ENCODE results near the gene SLC35F3.

Gene SLC35F3

GRCh38 chr1:233912447-233912846 lies 8.0 kb downstream of the SLC35F3 start:
- no peaks in the 10 kb centered on the region for H3K36me3 ChIP-seq (ENCODE audit: insufficient read depth, low read length)
- no peak overlapping the region for H2AFZ ChIP-seq (ENCODE audit: low read length, unreplicated experiment)
- no peaks in the 10 kb centered on the region for H3K4me1 ChIP-seq (ENCODE audit: control insufficient read depth, insufficient read depth, low read length, unreplicated experiment)
- H3K27me3 ChIP-seq (ENCODE audit: insufficient read depth, low read length): no peaks in the 10 kb centered on the region
- H3K79me2 ChIP-seq (ENCODE audit: control insufficient read depth, insufficient read depth, low read length, unreplicated experiment): no peaks in the 10 kb centered on the region
- no peak overlapping the region for H3K27ac ChIP-seq (ENCODE audit: low read depth, low read length)
- no peak overlapping the region for H3K4me3 ChIP-seq (ENCODE audit: low read depth, low read length)

DNA sequence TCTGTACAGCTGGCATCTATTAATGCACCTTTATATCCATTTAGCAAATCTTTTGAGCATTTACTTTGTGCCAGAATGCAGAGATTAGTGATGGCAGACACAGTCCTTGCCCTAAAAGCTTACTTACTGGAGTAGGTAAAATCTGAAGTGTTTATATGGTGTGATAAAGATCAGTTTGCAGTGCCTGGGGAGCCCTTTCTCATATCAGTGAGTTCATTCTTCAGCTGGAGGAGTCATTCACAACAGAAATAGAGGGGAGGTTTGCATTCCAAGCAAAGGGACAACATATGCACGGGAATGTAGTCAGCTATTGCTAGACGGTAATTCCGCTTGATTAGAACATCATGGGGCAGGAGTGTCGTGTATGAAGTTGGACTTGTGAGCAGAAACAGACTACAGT lies 8.4 kb downstream of the SLC35F3 start:
- Histone ChIP-seq H2AFZ (ENCODE audit: low read length, unreplicated experiment) (no peak overlapping the region), H3K79me2 (ENCODE audit: control insufficient read depth, insufficient read depth, low read length, unreplicated experiment) (no peaks in the 10 kb centered on the region), H3K4me3 (ENCODE audit: low read depth, low read length) (no peak overlapping the region), H3K27me3 (ENCODE audit: insufficient read depth, low read length) (no peaks in the 10 kb centered on the region), H3K4me1 (ENCODE audit: control insufficient read depth, insufficient read depth, low read length, unreplicated experiment) (no peaks in the 10 kb centered on the region), H3K36me3 (ENCODE audit: insufficient read depth, low read length) (no peaks in the 10 kb centered on the region), H3K27ac (ENCODE audit: low read depth, low read length) (no peak overlapping the region)

GRCh38 chr1:233916706-233917105 lies 12.2 kb downstream of the SLC35F3 start:
- no peak overlapping the region for H3K27ac ChIP-seq (ENCODE audit: low read depth, low read length)
- no peaks in the 10 kb centered on the region for H3K79me2 ChIP-seq (ENCODE audit: control insufficient read depth, insufficient read depth, low read length, unreplicated experiment)
- H3K36me3 ChIP-seq (ENCODE audit: insufficient read depth, low read length): no peaks in the 10 kb centered on the region
- no peaks in the 10 kb centered on the region for H3K4me1 ChIP-seq (ENCODE audit: control insufficient read depth, insufficient read depth, low read length, unreplicated experiment)
- no peak overlapping the region for H2AFZ ChIP-seq (ENCODE audit: low read length, unreplicated experiment)
- H3K4me3 ChIP-seq (ENCODE audit: low read depth, low read length): no peak overlapping the region
- H3K27me3 ChIP-seq (ENCODE audit: insufficient read depth, low read length): no peaks in the 10 kb centered on the region

DNA sequence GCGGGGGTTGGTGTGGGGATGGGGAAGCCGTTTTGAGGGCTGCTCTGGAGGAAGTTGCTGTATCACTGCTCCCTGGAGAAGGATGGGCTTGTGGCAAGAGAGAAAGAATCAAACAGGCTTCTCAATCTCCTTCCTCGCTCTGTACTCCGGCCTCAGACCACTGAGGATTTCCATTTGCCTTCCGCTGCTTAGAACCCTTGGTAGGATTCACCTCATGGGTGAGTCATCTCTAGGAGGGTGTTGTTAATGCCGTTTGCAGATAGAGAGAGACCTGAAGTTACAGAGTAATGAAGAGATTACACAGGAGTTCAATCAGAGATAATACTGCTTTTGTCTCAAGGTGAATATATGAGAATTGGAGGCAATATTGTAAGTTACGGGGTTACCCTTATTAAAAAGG lies 15.3 kb downstream of the SLC35F3 start:
- Histone ChIP-seq H3K36me3 (ENCODE audit: insufficient read depth, low read length) (no peaks in the 10 kb centered on the region), H2AFZ (ENCODE audit: low read length, unreplicated experiment) (no peak overlapping the region), H3K27ac (ENCODE audit: low read depth, low read length) (no peak overlapping the region), H3K79me2 (ENCODE audit: control insufficient read depth, insufficient read depth, low read length, unreplicated experiment) (no peaks in the 10 kb centered on the region), H3K4me3 (ENCODE audit: low read depth, low read length) (no peak overlapping the region), H3K27me3 (ENCODE audit: insufficient read depth, low read length) (no peaks in the 10 kb centered on the region), H3K4me1 (ENCODE audit: control insufficient read depth, insufficient read depth, low read length, unreplicated experiment) (no peaks in the 10 kb centered on the region)

- H3K4me1 ChIP-seq (ENCODE audit: control insufficient read depth, insufficient read depth, low read length, unreplicated experiment): no peaks in the 10 kb centered on the region
- no peaks in the 10 kb centered on the region for H3K79me2 ChIP-seq (ENCODE audit: control insufficient read depth, insufficient read depth, low read length, unreplicated experiment)
- H2AFZ ChIP-seq (ENCODE audit: low read length, unreplicated experiment): no peak overlapping the region
- no peak overlapping the region for H3K27ac ChIP-seq (ENCODE audit: low read depth, low read length)
- H3K36me3 ChIP-seq (ENCODE audit: insufficient read depth, low read length): no peaks in the 10 kb centered on the region
- H3K27me3 ChIP-seq (ENCODE audit: insufficient read depth, low read length): no peaks in the 10 kb centered on the region
- H3K4me3 ChIP-seq (ENCODE audit: low read depth, low read length): no peak overlapping the region
Measured at GRCh38 chr1:233928123-233928522, 23.6 kb downstream of the SLC35F3 start.

DNA sequence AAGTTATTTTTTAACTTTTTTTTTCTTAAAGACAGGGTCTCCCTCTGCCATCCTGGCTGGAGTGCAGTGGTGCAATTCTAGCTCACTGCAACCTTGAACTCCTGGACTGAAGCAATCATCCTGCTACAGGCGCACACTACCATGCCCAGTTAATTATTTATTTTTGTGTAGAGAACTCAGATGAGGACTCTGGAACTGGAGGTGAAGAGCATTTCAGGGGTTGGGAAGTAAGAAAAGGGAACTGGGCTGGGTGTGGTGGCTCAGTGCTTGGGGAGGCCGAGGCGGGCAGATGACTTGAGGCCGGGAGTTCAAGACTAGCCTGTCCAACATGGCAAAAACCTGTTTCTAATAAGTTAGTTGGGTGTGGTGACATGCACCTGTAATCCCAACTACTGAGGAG lies 28.9 kb downstream of the SLC35F3 start:
- H3K79me2 ChIP-seq (ENCODE audit: control insufficient read depth, insufficient read depth, low read length, unreplicated experiment): no peaks in the 10 kb centered on the region
- no peak overlapping the region for H2AFZ ChIP-seq (ENCODE audit: low read length, unreplicated experiment)
- H3K27me3 ChIP-seq (ENCODE audit: insufficient read depth, low read length): no peaks in the 10 kb centered on the region
- H3K4me1 ChIP-seq (ENCODE audit: control insufficient read depth, insufficient read depth, low read length, unreplicated experiment): no peaks in the 10 kb centered on the region
- no peak overlapping the region for H3K4me3 ChIP-seq (ENCODE audit: low read depth, low read length)
- H3K27ac ChIP-seq (ENCODE audit: low read depth, low read length): no peak overlapping the region
- H3K36me3 ChIP-seq (ENCODE audit: insufficient read depth, low read length): no peaks in the 10 kb centered on the region

GRCh38 chr1:233935297-233935868 lies 30.9 kb downstream of the SLC35F3 start:
- Histone ChIP-seq H3K27ac (ENCODE audit: low read depth, low read length) (no peak overlapping the region), H3K79me2 (ENCODE audit: control insufficient read depth, insufficient read depth, low read length, unreplicated experiment) (no peaks in the 10 kb centered on the region), H3K4me3 (ENCODE audit: low read depth, low read length) (no peak overlapping the region), H3K4me1 (ENCODE audit: control insufficient read depth, insufficient read depth, low read length, unreplicated experiment) (no peaks in the 10 kb centered on the region), H3K36me3 (ENCODE audit: insufficient read depth, low read length) (no peaks in the 10 kb centered on the region), H2AFZ (ENCODE audit: low read length, unreplicated experiment) (no peak overlapping the region), H3K27me3 (ENCODE audit: insufficient read depth, low read length) (no peaks in the 10 kb centered on the region)

DNA sequence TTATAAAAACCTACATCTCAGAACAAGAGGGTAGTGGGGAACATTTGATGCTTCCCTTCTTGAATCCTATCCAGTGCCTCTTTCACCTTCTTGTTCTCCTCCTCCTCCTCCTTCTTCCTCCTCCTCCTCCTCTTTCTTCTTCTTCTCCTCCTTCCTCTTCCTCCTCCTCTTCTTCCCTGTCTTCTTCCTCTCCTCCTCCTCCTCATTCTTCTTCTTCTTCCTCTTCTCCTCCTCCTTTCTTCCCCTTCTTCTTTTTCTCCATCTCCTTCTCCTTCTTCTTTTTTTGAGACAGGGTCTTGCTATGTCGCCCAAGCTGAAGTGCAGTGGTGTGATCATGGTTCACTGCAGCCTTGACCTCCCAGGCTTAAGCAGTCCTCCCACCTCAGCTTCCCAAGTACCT lies 31.9 kb downstream of the SLC35F3 start:
- no peak overlapping the region for H3K27ac ChIP-seq (ENCODE audit: low read depth, low read length)
- no peak overlapping the region for H3K4me3 ChIP-seq (ENCODE audit: low read depth, low read length)
- no peaks in the 10 kb centered on the region for H3K4me1 ChIP-seq (ENCODE audit: control insufficient read depth, insufficient read depth, low read length, unreplicated experiment)
- H3K36me3 ChIP-seq (ENCODE audit: insufficient read depth, low read length): no peaks in the 10 kb centered on the region
- no peaks in the 10 kb centered on the region for H3K79me2 ChIP-seq (ENCODE audit: control insufficient read depth, insufficient read depth, low read length, unreplicated experiment)
- H2AFZ ChIP-seq (ENCODE audit: low read length, unreplicated experiment): no peak overlapping the region
- no peaks in the 10 kb centered on the region for H3K27me3 ChIP-seq (ENCODE audit: insufficient read depth, low read length)

- H3K27ac ChIP-seq (ENCODE audit: low read depth, low read length): no peak overlapping the region
- H3K4me3 ChIP-seq (ENCODE audit: low read depth, low read length): no peak overlapping the region
- H3K4me1 ChIP-seq (ENCODE audit: control insufficient read depth, insufficient read depth, low read length, unreplicated experiment): no peaks in the 10 kb centered on the region
- no peaks in the 10 kb centered on the region for H3K79me2 ChIP-seq (ENCODE audit: control insufficient read depth, insufficient read depth, low read length, unreplicated experiment)
- no peak overlapping the region for H2AFZ ChIP-seq (ENCODE audit: low read length, unreplicated experiment)
- no peaks in the 10 kb centered on the region for H3K36me3 ChIP-seq (ENCODE audit: insufficient read depth, low read length)
- H3K27me3 ChIP-seq (ENCODE audit: insufficient read depth, low read length): no peaks in the 10 kb centered on the region
Measured at GRCh38 chr1:233936842-233937241, 32.4 kb downstream of the SLC35F3 start.

DNA sequence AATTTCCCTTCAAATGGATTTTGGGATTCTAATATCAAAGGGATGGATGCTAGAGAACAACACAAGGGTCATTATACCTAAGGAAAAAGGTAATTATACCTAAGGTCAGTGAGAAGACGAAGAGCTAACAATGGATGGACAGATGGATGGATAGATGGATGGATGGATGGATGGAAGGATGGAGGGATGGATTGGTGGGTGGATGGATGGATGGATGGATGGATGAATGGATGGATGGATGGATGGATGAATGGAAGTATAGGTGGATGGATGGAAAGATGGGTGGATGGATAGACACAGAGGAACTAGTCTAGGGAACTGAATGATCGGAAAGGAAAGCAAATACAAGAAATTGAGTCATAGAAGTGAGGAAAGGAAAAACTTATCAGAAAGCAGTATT lies 34.0 kb downstream of the SLC35F3 start:
- H3K27ac ChIP-seq (ENCODE audit: low read depth, low read length): no peak overlapping the region
- H2AFZ ChIP-seq (ENCODE audit: low read length, unreplicated experiment): no peak overlapping the region
- no peaks in the 10 kb centered on the region for H3K79me2 ChIP-seq (ENCODE audit: control insufficient read depth, insufficient read depth, low read length, unreplicated experiment)
- H3K4me3 ChIP-seq (ENCODE audit: low read depth, low read length): no peak overlapping the region
- H3K36me3 ChIP-seq (ENCODE audit: insufficient read depth, low read length): no peaks in the 10 kb centered on the region
- H3K27me3 ChIP-seq (ENCODE audit: insufficient read depth, low read length): no peaks in the 10 kb centered on the region
- H3K4me1 ChIP-seq (ENCODE audit: control insufficient read depth, insufficient read depth, low read length, unreplicated experiment): no peaks in the 10 kb centered on the region

- H3K79me2 ChIP-seq (ENCODE audit: control insufficient read depth, insufficient read depth, low read length, unreplicated experiment): no peaks in the 10 kb centered on the region
- no peaks in the 10 kb centered on the region for H3K36me3 ChIP-seq (ENCODE audit: insufficient read depth, low read length)
- no peaks in the 10 kb centered on the region for H3K4me1 ChIP-seq (ENCODE audit: control insufficient read depth, insufficient read depth, low read length, unreplicated experiment)
- H3K27ac ChIP-seq (ENCODE audit: low read depth, low read length): no peak overlapping the region
- no peak overlapping the region for H2AFZ ChIP-seq (ENCODE audit: low read length, unreplicated experiment)
- H3K27me3 ChIP-seq (ENCODE audit: insufficient read depth, low read length): no peaks in the 10 kb centered on the region
- H3K4me3 ChIP-seq (ENCODE audit: low read depth, low read length): no peak overlapping the region
Measured at GRCh38 chr1:233939451-233939850, 35.0 kb downstream of the SLC35F3 start.

All from ACC112 (cell line).